ENCODE results near the gene NRN1L.
"Not testable (repeated sequence)": the region's sequence is repeated elsewhere in the genome, so short reads cannot be mapped to it uniquely, and the experiment has no call there.

The NRN1L gene

GRCh38 chr16:67883872-67884261, 818 bp upstream of the NRN1L start:
- DNase-seq, result peak; percentile 68

GRCh38 chr16:67885545-67885944, 860 bp downstream of the NRN1L start:
- no peak for DNase-seq

DNA sequence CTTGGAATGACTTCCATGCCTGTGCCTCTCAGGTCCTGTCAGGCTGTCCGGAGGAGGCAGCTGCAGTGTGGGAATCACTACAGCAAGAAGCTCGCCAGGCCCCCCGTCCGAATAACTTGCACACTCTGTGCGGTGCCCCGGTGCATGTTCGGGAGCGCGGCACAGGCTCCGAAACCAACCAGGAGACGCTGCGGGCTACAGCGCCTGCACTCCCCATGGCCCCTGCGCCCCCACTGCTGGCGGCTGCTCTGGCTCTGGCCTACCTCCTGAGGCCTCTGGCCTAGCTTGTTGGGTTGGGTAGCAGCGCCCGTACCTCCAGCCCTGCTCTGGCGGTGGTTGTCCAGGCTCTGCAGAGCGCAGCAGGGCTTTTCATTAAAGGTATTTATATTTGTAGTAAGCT, 1.3 kb downstream of the NRN1L start:
- DNase-seq, result no peak

DNA sequence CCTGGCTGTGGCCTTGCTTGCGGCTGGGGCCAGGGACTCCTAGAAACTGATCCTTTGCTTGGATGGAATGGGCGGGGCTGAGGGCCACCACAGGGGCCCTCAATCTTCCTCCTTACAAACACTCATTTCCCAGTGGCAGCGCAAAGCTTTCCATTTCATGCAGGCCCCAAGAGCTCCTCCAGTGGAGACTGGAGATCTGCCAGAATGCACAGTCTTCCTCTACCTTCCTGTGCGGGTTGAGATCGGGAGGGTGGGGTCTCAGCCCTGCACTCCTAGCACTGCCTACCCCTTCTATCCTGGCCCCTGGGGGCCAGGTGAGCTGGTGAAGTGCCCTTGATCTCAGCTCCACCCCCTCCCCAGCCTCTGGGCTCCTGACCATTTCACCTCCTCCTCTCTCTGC, 1.7 kb downstream of the NRN1L start:
- no peak for DNase-seq

DNA sequence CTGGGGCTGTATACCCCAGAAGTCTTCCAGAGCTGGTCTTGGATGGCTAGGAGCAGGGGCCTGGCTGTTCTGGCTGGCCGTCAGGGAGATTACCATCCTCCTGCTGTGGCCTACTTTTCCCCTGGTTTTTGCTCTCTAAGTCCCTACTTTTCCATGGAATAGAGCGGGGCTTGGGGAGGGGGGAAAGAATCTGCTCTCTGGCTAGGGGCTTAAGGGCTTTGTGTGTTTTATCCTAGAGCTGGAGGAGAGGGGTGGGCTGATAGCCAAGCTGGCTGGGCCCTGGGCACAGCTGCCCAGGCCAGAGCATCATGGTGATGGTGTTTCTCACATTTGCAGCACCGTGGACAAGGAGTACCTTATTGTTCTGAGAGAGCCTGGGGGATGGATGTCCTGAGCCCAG, 3.6 kb downstream of the NRN1L start:
- no peak for DNase-seq

GRCh38 chr16:67892375-67892774, 7.7 kb downstream of the NRN1L start:
- no peak for DNase-seq

GRCh38 chr16:67892899-67893742, 8.4 kb downstream of the NRN1L start, which contains the start of gene PSKH1:
PSKH1 (plus strand) TSS chr16:67893254; CDS start chr16:67908750, 15,496 bp downstream.
- peak; percentile 91 for DNase-seq

DNA sequence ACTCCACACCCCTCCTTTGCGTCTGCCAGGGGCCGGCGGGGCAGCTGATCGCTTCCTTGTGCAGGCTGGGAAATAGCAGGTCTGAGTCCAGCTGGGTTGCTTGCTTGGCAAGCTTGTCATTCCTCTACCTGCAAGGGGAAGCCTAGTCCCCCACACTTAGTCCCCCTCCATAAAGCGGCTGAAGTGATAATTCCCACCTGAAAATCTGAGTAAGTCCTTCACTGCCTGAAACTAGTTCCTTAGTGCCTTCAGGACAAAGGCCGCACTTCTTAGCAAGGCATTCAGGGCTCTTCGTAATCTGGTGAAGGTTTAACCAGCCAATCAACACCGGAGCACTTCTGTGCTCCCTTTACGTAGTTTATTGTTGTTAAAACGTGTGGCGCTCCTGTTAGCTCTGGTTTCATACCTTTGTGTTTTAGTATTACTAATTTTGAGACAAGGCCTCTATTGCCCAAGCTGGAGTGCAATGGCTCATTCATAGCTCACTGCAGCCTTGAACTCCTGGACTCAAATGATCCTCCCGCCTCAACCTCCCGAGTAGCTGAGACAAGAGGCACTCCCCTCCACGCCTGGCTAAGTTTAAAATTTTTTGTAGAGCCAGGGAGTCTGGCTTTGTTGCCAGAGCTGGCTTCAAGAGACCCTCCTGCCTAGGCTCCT, 9.2 kb downstream of the NRN1L start:
- DNase-seq, result no peak

- no peak for DNase-seq
Measured at GRCh38 chr16:67897231-67897630, 12.5 kb downstream of the NRN1L start.

DNA sequence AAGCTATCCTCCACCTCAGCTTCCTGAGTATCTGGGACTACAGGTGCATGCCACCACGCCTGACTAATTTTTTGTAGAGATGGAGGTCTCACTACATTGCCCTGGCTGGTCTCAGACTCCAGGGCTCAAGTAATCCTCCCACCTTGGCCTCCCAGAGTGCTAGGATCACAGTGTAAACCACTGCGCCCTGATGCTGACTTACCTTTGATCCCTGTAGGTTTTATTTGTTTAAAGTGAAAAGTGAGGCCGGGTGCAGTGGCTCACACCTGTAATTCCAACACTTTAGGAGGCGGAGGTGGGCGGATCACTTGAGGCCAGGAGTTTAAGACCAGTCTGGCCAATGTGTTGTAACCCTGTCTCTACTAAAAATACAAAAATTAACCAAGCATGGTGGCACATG, 17.0 kb downstream of the NRN1L start:
- no peak for DNase-seq

- DNase-seq, result no peak
Measured at GRCh38 chr16:67902831-67903230, 18.1 kb downstream of the NRN1L start.

DNA sequence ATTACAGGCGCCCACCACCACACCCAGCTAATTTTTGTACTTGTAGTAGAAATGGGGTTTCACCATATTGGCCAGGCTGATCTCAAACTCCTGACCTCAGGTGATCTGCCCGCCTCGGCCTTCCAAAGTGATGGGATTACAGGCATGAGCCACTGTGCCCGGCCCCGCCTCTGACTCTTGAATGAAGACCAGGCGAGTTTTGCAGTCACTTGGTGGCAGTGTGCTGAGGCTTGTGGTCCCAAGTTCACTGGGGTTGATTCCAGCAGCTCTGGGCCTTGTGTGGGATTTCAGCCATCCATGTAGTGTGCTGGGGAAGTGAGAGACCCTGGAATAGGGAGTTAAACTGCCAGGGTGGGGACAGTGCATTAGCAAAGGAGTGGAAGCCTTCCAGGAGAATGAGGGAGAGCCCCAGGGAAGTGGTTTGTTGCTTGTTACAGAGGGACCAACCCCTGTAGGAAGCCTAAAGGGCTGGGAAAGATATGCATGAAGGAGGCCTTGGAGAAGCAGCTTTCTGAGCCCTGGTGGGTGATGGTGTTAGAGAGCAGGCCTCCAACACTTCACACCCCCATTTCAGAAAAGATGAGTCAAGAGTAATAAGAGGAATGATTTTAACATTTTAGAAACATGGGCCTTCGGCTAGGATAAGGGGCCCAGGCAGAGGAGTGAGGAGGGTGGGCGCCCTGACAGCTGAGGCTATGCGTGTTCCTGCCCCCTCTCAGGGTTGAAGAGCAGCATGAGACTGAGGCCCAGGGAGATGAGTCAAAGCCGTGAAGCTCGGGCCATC, 22.9 kb downstream of the NRN1L start:
- DNase-seq, result no peak

- no peak for DNase-seq
Measured at GRCh38 chr16:67909056-67909742, 24.5 kb downstream of the NRN1L start.

DNA sequence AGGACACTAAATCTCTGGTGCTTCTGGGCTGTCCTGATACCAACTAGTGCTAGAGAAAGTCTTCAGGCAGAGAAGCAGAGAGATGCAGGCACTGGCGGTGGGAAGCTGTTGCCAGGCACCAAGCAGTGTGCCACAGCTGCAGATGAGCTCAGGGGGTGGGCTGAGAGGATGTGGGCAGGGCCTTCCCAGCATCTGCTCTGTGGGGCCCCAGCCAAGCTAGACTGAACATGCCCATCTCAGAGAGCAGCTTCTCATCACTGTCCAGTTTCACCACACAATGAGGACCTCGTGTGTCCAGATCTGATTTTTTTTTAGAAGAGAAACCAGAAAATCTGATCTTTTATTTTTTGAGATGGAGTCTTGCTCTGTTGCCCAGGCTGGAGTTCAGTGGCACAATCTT, 25.5 kb downstream of the NRN1L start:
- DNase-seq, result no peak

DNA sequence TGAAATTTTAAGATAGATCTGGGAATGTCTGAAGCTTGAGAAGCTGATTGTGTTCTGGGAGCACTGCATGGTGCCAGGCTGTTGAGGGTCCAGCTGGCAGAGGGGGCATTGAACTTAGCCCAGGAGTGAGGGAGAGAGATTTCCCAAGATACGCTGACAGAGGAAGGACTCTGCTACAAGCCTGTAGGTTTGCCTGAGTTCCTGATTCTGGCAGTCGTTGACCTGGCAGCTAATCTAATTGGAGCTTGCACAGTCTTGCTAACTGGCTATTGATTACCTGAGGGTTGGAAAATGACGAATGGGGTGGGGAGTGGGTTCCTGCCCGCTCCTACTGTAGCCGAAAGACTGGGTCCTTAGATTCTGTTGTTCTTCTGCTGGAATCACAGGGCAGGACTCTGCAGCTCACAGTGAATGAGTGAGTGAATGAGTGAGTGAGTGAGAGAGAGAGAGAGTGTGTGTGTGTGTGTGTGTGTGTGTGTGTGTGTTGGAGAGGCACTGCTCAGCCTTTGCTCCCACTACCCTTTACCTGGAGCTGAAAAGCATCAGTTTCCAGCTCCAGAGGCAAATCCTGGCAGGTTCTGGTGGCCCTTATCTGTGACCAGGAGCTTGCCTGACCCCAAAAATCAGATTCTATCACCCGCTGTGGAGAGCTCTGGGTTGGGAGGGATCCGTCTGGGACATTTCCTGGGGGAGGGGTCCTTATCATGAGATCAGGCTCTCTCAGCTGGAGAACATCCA, 30.2 kb downstream of the NRN1L start:
- DNase-seq, result no peak

DNA sequence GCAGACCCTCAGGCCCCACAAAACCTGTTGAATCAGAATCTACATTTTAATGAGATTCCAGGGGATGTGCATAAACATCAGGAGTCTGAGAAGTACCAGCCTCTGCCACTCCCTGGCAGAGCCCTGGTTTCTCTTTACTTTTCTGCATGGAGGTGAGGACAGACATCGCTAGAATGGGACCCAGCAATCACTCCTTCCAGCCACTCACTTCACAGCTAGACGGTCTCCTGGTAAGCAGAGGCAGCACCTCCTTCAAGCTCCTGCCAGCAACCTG, 30.7 kb downstream of the NRN1L start:
- not testable (repeated sequence) for DNase-seq

DNA sequence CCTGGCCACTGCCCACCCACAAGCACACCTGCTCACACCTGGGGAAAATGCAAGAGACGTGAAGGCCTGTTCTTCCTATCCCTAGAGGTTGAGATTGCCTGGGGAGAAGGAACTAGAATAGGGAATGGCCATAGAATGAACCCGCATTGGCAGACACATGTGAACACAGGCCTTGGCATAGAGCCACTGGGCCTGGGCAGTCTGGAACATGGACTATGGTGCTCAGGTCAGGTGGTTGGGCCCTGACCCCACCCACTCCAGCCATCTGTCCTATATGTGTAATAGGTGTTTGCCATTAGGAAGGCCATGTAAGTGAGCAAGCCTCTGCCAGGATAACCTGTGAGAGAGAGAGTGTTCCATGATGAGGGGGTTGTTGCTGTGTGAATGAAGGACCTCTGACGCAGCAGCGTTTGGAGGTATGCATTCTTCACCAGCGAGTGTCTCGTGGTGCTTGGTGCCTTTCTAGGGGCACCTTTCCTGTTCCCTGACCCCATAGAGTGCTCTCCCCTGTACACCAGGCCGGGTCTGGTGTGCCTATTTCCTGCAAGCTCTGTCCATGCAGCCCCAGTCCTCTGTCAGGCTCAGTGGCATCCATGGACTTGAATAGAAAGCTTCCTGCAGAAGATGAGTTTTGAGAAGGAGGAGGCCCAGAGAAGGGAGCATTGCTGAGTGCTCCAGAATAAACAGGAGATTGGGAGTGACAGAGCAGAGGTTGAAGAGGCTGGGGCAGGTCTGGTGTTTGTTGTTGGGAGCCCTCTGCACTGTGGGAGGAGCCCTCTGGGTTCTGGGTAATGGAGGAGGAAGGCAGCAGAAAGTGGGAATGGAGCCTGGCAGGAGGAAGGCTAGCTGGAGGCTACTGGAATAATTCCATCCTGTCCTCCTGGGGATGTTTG, 31.4 kb downstream of the NRN1L start:
- DNase-seq, result no peak

DNA sequence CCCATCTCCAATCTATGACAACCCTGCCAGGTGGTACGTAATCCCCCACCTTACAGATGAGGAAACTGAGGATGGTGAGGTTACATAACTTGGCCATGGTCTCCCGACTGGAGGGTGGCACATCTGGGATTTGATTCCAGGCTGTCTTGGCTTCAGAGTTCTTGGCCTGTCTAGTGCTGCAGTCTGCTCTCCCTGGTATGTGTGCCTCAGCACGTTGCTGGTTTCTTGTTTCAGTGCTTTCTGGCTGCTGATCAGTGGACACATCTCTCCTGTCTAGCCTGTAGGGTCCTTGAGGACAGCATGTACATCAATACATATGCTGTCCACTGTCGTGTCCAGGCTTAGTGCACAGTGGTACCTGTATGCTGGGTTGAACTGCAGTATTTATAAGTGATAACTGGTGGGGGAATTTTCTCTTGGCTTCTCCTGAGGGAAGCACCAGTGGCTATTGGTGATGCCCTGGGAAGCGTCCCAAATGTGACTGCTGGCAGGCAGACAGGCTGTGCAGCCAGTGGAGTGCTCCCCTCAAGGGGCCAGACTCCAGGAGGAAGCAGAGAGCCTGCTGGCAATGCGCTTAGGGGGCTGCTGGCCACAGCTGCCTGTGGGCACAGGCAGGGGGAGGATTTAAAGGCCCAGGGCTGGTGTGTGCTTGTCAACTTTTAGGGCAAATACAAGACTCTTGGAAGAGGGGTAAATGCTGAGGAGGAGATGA, 32.6 kb downstream of the NRN1L start:
- no peak for DNase-seq

GRCh38 chr16:67917852-67918236, 33.2 kb downstream of the NRN1L start:
- DNase-seq, result no peak

- DNase-seq, result no peak
Measured at GRCh38 chr16:67919622-67920221, 35.0 kb downstream of the NRN1L start.

Data from CD4-positive, alpha-beta T cell treated with Interferon gamma for 1 hour (primary cell).